HG02852 (cell line): ENCODE results near the gene HMGN4.
"Not testable (repeated sequence)": the region's sequence is repeated elsewhere in the genome, so short reads cannot be mapped to it uniquely, and the experiment has no call there.

Experiments
- ATAC-seq: cut with Tn5 transposase; IDR thresholded peaks from one replicate; pipeline ENCODE4 v1.9.1; 2021; ENCODE audit warnings: mild to moderate bottlenecking, moderate library complexity; ENCODE audit not compliant: unreplicated experiment

Gene HMGN4

GRCh38 chr6:26537846-26538571 lies at the start of gene HMGN4:
Gene HMGN4 (plus strand): TSS chr6:26538366. CDS start chr6:26545207, 6,841 bp downstream.
- peak; percentile 67 for ATAC-seq

- no peak for ATAC-seq
Observed at GRCh38 chr6:26489996-26490964, 47.9 kb upstream of the HMGN4 start.

GRCh38 chr6:26491604-26492003 lies 46.6 kb upstream of the HMGN4 start:
- ATAC-seq = no peak

- ATAC-seq = no peak
Observed at GRCh38 chr6:26493258-26493657, 44.9 kb upstream of the HMGN4 start.

- no peak for ATAC-seq
Observed at GRCh38 chr6:26494117-26494516, 44.0 kb upstream of the HMGN4 start.

GRCh38 chr6:26495281-26495680 lies 42.9 kb upstream of the HMGN4 start:
- ATAC-seq = no peak

GRCh38 chr6:26497610-26498009 lies 40.6 kb upstream of the HMGN4 start:
- ATAC-seq = no peak

- ATAC-seq = no peak
Observed at GRCh38 chr6:26500102-26500501, 38.1 kb upstream of the HMGN4 start, which contains the start of gene BTN1A1. Gene BTN1A1 (plus strand): TSS chr6:26500303. CDS start chr6:26501287, 984 bp downstream.

- peak; percentile 41 for ATAC-seq
Observed at GRCh38 chr6:26501482-26501986, 36.6 kb upstream of the HMGN4 start.

GRCh38 chr6:26502165-26502564 lies 36.0 kb upstream of the HMGN4 start:
- ATAC-seq = peak; percentile 79

GRCh38 chr6:26502626-26503025 lies 35.5 kb upstream of the HMGN4 start:
- ATAC-seq = no peak

- ATAC-seq = no peak
Observed at GRCh38 chr6:26507658-26508057, 30.5 kb upstream of the HMGN4 start.

GRCh38 chr6:26511033-26511432 lies 27.1 kb upstream of the HMGN4 start:
- not testable (repeated sequence) for ATAC-seq

GRCh38 chr6:26514984-26515383 lies 23.2 kb upstream of the HMGN4 start:
- ATAC-seq = no peak

- no peak for ATAC-seq
Observed at GRCh38 chr6:26516481-26517427, 21.4 kb upstream of the HMGN4 start.

- ATAC-seq = no peak
Observed at GRCh38 chr6:26519359-26519758, 18.8 kb upstream of the HMGN4 start.

GRCh38 chr6:26520237-26520849 lies 17.8 kb upstream of the HMGN4 start:
- ATAC-seq = peak; percentile 33

- peak; percentile 58 for ATAC-seq
Observed at GRCh38 chr6:26520850-26521599, 17.1 kb upstream of the HMGN4 start.
